Fibroblast of lung (primary cell): ENCODE measurements around the gene MORN1. TPM values are rescaled to one million over a fixed set of nuclear protein-coding genes. Genes with fewer than 3 reads are reported as not detected.

ENCODE experiments used
- DNase-seq, 2 donors: peaks; one replicate each; pipeline versions ENCODE4 v3.0.0 to v3.0.0-alpha.2; 2010; ENCODE audit warnings: low read depth in 2 of 2
- H2AFZ ChIP-seq: 2 replicates; pipeline ENCODE4 v1.5.1; 2012; ENCODE audit warnings: low read length, control low read depth, inconsistent platforms
- H3K27ac ChIP-seq: 2 replicates; pipeline ENCODE4 v1.5.1; 2011; ENCODE audit warnings: low read length, control low read depth; ENCODE audit not compliant: insufficient read depth
- H3K27me3 ChIP-seq: 2 replicates; pipeline ENCODE4 v1.5.1; 2011; ENCODE audit warnings: mild to moderate bottlenecking, low read length; ENCODE audit not compliant: control insufficient read depth, insufficient read depth
- H3K36me3 ChIP-seq: 2 replicates; pipeline ENCODE4 v1.5.1; 2011; ENCODE audit warnings: low read length; ENCODE audit not compliant: control insufficient read depth, insufficient read depth
- H3K4me1 ChIP-seq: 2 replicates; pipeline ENCODE4 v1.5.1; 2011; ENCODE audit warnings: low read length; ENCODE audit not compliant: control insufficient read depth, insufficient read depth; ENCODE audit errors: extremely low read depth
- H3K4me2 ChIP-seq: 2 replicates; pipeline ENCODE4 v1.5.1; 2011; ENCODE audit warnings: low read length, control low read depth; ENCODE audit not compliant: insufficient read depth; ENCODE audit errors: extremely low read depth
- H3K4me3 ChIP-seq, 4 experiments: fragments of 200-600 bp in 1 of 4; sonication (generic) in 1 of 4; replicated peaks in 1 of 4; 2 replicates each; pipeline ENCODE4 v1.5.1; 2011 to 2016; ENCODE audit warnings: low read length in 4 of 4, low read depth in 3 of 4, mild to moderate bottlenecking in 3 of 4, control low read depth in 2 of 4, inconsistent platforms in 1 of 4, mixed read lengths in 1 of 4; ENCODE audit not compliant: insufficient read depth in 1 of 4; ENCODE audit errors: control extremely low read depth in 1 of 4
- H3K79me2 ChIP-seq: 2 replicates; pipeline ENCODE4 v1.5.1; 2012; ENCODE audit warnings: mild to moderate bottlenecking, low read length, inconsistent platforms; ENCODE audit not compliant: control insufficient read depth, insufficient read depth
- H3K9ac ChIP-seq: 2 replicates; pipeline ENCODE4 v1.5.1; 2011; ENCODE audit warnings: mild to moderate bottlenecking, low read length, control low read depth; ENCODE audit not compliant: insufficient read depth
- H3K9me3 ChIP-seq: 2 replicates; pipeline ENCODE4 v1.5.1; 2012; ENCODE audit warnings: low read depth, low read length; ENCODE audit not compliant: control insufficient read depth, insufficient read depth
- H4K20me1 ChIP-seq: 2 replicates; pipeline ENCODE4 v1.5.1; 2011; ENCODE audit warnings: low read length; ENCODE audit not compliant: control insufficient read depth, insufficient read depth; ENCODE audit errors: extremely low read depth
- EZH2 ChIP-seq: IDR thresholded peaks from 2 replicates; pipeline ENCODE4 v1.5.1; 2012; ENCODE audit warnings: low read length, control low read depth, mild to moderate bottlenecking; ENCODE audit errors: missing control alignments
- polyA plus RNA-seq, 2 donors: library from polyadenylated mRNA; depleted of rRNA in 1 of 2; stranded (reverse) in 1 of 2; unstranded in 1 of 2; fragments of >200 nt; gene quantifications; 2 replicates each; pipeline ENCODE4 v1.2.1, GENCODE V29; 2011 to 2012; ENCODE audit warnings: missing spikeins in 1 of 2
- total RNA-seq: library from RNA; depleted of rRNA; stranded (reverse); fragments of >200 nt; gene quantifications from 2 replicates; pipeline ENCODE4 v1.2.1, GENCODE V29; 2014
- TF ChIP-seq, protein P1 (sequence below), 2 donors: IDR thresholded peaks in 1 of 2; conservative IDR thresholded peaks in 1 of 2; 1 replicate in 1 of 2; 2 replicates in 1 of 2; pipeline ENCODE4 v1.5.1; 2011 to 2012; ENCODE audit warnings: low read length in 2 of 2, control low read depth in 1 of 2, inconsistent platforms in 1 of 2, low read depth in 1 of 2, mild to moderate bottlenecking in 1 of 2

Gene MORN1
- total and polyA plus RNA-seq, 2 donors (not counting 1 experiment from before 2014, with no cell fraction given), result 3.5 to 10.6 TPM

DNA sequence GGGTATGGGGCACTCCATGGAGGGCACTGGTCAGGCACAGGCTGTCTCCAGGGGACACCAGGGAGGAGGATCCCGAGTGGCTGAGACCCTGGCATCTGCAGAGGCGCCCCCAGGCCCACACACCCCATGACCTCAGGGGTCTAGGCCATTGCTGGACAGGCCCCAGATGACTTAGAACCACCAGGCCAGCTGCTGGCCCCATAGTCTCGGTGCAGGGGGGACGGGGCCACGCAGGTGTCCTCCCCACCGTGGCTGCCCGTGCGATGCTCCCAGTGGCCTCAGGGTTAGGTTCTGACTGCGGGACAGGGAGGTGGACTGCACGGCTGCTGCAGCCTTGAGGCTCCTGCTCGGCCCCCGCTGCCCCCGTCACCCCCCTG lies 44.0 kb downstream of the MORN1 start:
- no peaks in the 10 kb centered on the region for H3K79me2 ChIP-seq
- no peaks in the 10 kb centered on the region for H4K20me1 ChIP-seq
- no peak overlapping the region for H3K4me3 ChIP-seq
- H3K4me2 ChIP-seq, result no peak overlapping the region
- no peak overlapping the region for H3K9ac ChIP-seq
- TF ChIP-seq, protein P1, sequence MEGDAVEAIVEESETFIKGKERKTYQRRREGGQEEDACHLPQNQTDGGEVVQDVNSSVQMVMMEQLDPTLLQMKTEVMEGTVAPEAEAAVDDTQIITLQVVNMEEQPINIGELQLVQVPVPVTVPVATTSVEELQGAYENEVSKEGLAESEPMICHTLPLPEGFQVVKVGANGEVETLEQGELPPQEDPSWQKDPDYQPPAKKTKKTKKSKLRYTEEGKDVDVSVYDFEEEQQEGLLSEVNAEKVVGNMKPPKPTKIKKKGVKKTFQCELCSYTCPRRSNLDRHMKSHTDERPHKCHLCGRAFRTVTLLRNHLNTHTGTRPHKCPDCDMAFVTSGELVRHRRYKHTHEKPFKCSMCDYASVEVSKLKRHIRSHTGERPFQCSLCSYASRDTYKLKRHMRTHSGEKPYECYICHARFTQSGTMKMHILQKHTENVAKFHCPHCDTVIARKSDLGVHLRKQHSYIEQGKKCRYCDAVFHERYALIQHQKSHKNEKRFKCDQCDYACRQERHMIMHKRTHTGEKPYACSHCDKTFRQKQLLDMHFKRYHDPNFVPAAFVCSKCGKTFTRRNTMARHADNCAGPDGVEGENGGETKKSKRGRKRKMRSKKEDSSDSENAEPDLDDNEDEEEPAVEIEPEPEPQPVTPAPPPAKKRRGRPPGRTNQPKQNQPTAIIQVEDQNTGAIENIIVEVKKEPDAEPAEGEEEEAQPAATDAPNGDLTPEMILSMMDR (conservative IDR thresholded peaks at IDR 0.05 in 1 of 2, IDR thresholded peaks at IDR 0.05 in 1 of 2; ENCODE audit: low read depth in 1 of 2, low read length in 2 of 2), result no peak
- no peak for TF ChIP-seq EZH2
- no peaks in the 10 kb centered on the region for H3K27me3 ChIP-seq
- no peaks in the 10 kb centered on the region for H3K36me3 ChIP-seq
- no peak for DNase-seq
- no peaks in the 10 kb centered on the region for H3K9me3 ChIP-seq
- H3K27ac ChIP-seq, result no peak overlapping the region
- no peaks in the 10 kb centered on the region for H3K4me1 ChIP-seq
- H2AFZ ChIP-seq, result no peak overlapping the region

DNA sequence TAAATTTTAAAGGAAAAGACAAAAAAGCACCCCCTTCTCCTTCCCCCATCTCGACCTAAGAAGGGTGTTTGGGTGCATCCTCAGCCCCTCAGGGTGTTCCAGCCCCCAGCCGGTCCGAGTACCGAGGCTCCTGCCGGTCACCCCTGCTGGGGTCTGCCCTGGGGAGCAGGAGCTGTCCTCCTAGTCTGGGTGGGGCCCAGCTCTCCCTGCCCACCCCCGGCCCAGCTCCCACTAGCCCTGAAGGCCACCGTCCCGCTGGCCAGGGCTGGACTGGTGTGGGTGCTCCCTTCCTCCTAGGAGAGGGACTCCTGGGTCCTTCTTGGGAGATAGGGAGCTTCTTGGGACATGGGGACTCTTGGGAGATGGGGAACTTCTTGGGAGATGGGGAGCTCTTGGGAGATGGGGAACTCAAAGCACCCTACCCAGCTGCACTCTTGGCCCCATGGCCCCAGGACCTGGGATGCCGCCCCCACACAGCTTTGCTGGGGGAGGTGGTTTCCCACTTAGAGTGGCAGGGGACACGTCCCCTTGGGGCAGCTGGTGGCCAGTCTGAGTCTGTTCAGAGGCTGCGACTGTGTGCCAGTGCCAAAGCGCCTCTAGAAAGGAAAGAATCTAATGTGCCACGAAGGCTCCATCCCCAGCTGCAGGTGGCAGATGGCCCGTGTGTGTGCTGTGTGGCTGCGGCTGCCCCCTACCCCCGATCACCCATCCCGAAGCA lies 44.5 kb downstream of the MORN1 start:
- Histone ChIP-seq H3K4me2 (no peak overlapping the region), H3K9me3 (no peaks in the 10 kb centered on the region), H2AFZ (no peak overlapping the region), H3K9ac (no peak overlapping the region), H3K79me2 (no peaks in the 10 kb centered on the region), H3K27ac (no peak overlapping the region), H3K4me1 (no peaks in the 10 kb centered on the region), H3K36me3 (no peaks in the 10 kb centered on the region), H4K20me1 (no peaks in the 10 kb centered on the region), H3K27me3 (no peaks in the 10 kb centered on the region), H3K4me3 (no peak overlapping the region)
- DNase-seq, result no peak
- no peak for TF ChIP-seq EZH2
- TF ChIP-seq, protein P1 (conservative IDR thresholded peaks at IDR 0.05 in 1 of 2, IDR thresholded peaks at IDR 0.05 in 1 of 2; ENCODE audit: low read depth in 1 of 2, low read length in 2 of 2), result no peak

DNA sequence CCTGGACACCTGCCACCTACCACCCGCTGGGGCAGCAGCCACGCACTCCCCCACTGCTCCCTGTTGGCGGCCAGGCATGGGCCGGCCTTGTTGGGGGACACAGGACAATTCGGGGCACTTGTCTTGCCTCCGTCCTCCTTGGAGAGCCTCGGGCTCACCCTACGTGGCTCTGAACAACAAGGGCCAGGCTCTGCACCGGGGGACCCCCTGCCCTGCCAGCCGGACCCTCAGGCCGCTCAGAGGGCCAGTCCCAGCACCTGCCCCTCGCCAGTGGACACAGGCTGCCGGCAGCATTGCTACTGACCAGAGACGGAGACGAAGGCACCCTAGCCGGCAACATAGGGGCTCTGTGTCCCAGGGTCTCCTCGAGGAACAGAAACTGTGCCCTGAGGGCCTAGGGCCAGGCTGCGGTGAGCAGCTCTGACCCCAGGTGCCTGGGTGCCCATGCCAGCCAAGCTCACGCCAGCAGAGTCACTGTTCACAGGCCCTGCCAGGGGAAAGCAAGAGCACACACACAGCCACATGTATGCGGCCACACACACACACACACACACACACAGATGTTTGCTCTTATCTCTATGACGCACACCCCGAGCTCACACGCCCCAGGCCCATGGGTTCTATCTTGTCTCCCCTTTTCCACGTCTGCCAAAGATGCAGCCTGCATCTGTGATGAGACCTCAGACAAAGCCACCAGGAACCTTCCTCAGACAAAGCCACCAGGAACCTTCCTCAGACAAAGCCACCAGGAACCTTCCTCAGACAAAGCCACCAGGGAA lies 45.9 kb downstream of the MORN1 start:
- TF ChIP-seq, protein P1 (conservative IDR thresholded peaks at IDR 0.05 in 1 of 2, IDR thresholded peaks at IDR 0.05 in 1 of 2; ENCODE audit: low read depth in 1 of 2, low read length in 2 of 2), result no peak
- no peak for TF ChIP-seq EZH2
- Histone ChIP-seq H3K4me1 (no peaks in the 10 kb centered on the region), H2AFZ (no peak overlapping the region), H3K36me3 (no peaks in the 10 kb centered on the region), H3K27me3 (no peaks in the 10 kb centered on the region), H3K4me2 (no peak overlapping the region), H3K9ac (no peak overlapping the region), H4K20me1 (no peaks in the 10 kb centered on the region), H3K79me2 (no peaks in the 10 kb centered on the region), H3K27ac (no peak overlapping the region), H3K4me3 (no peak overlapping the region), H3K9me3 (no peaks in the 10 kb centered on the region)
- DNase-seq, result no peak
